A673 (cell line): ENCODE results near the gene TIMM23B. TPM values are rescaled to one million over a fixed set of nuclear protein-coding genes. Genes with fewer than 3 reads are reported as not detected.
"Not testable (repeated sequence)": the region's sequence is repeated elsewhere in the genome, so short reads cannot be mapped to it uniquely, and the experiment has no call there.

Source experiments
- BruUV-seq: library from RNA; stranded (reverse); fragments of 400-500 nt; replicated peaks from 2 replicates; lab custom pipeline; 2021; lab: Mats Ljungman, UMichigan
- CTCF ChIA-PET: fragments of 300-600 bp; sonication (Branson Sonifier 250); formaldehyde crosslinking; loops from one replicate; lab custom pipeline; 2022; ENCODE audit warnings: antibody characterized with exemption; lab: Charles Lee
- POLR2A ChIA-PET: fragments of 300-600 bp; sonication (Branson Sonifier 250); formaldehyde crosslinking; loops from one replicate; lab custom pipeline; 2022; ENCODE audit warnings: antibody characterized with exemption; ENCODE audit not compliant: low non-redundant PET; lab: Charles Lee
- DNase-seq: peaks from one replicate; pipeline ENCODE4 v3.0.0-alpha.2; 2015; ENCODE audit warnings: low spot score
- H3K27ac ChIP-seq: fragments of 200-600 bp; sonication (generic); 2 replicates; pipeline ENCODE4 v1.5.1; 2016; ENCODE audit warnings: mixed run types, low read depth, mild to moderate bottlenecking, mixed read lengths, antibody characterized with exemption, low read length; ENCODE audit not compliant: poor library complexity, severe bottlenecking
- H3K27me3 ChIP-seq: fragments of 200-600 bp; sonication (generic); replicated peaks from 2 replicates; pipeline ENCODE4 v1.6.1; 2017; ENCODE audit warnings: mixed run types, low read depth, mild to moderate bottlenecking, mixed read lengths, antibody characterized with exemption, low read length; ENCODE audit not compliant: insufficient read depth, poor library complexity
- H3K36me3 ChIP-seq: fragments of 200-600 bp; sonication (generic); 2 replicates; pipeline ENCODE4 v1.6.1; 2016; ENCODE audit warnings: mixed run types, mild to moderate bottlenecking, mixed read lengths, antibody characterized with exemption, low read length; ENCODE audit not compliant: insufficient read depth, poor library complexity, severe bottlenecking
- H3K4me1 ChIP-seq: fragments of 200-600 bp; sonication (generic); 2 replicates; pipeline ENCODE4 v1.6.1; 2017; ENCODE audit warnings: mixed run types, mild to moderate bottlenecking, mixed read lengths, antibody characterized with exemption, low read length; ENCODE audit not compliant: insufficient read depth, poor library complexity, severe bottlenecking
- H3K4me3 ChIP-seq: fragments of 200-600 bp; sonication (generic); 2 replicates; pipeline ENCODE4 v1.5.1; 2016; ENCODE audit warnings: low read depth, mixed run types, mild to moderate bottlenecking, mixed read lengths, low read length; ENCODE audit not compliant: poor library complexity, severe bottlenecking
- H3K9me3 ChIP-seq: fragments of 200-600 bp; sonication (generic); 2 replicates; pipeline ENCODE4 v1.6.1; 2016; ENCODE audit warnings: mixed run types, low read depth, mild to moderate bottlenecking, mixed read lengths, antibody characterized with exemption, low read length; ENCODE audit not compliant: poor library complexity, severe bottlenecking
- intact Hi-C: fragments of 100-400 bp; cut with micrococcal nuclease; formaldehyde crosslinking; loops from one replicate; pipeline ENCODE4 v1.10.0; 2022; ENCODE audit not compliant: unreplicated experiment
- total RNA-seq: library from RNA; stranded (reverse); gene quantifications from 2 replicates; pipeline ENCODE4 v1.2.3, GENCODE V29; 2021

Gene TIMM23B
- total RNA-seq, 1 experiment from 2014 or later, result 20.6 TPM

GRCh38 chr10:49916451-49916850 is 25.4 kb upstream of the TIMM23B start:
- POLR2A ChIA-PET, H3K9me3 ChIP-seq, CTCF ChIA-PET, intact Hi-C loops, H3K27ac ChIP-seq, H3K36me3 ChIP-seq, BruUV-seq, H3K27me3 ChIP-seq, DNase-seq, H3K4me3 ChIP-seq: not testable (repeated sequence)
- peaks cover 14% of the 10 kb centered on the region for H3K4me1 ChIP-seq

GRCh38 chr10:49917927-49918326 is 23.9 kb upstream of the TIMM23B start:
- Histone ChIP-seq H3K4me1 (peaks cover 14% of the 10 kb centered on the region), H3K27ac (peak overlapping the region; percentile 37)
- H3K27me3 ChIP-seq, BruUV-seq, CTCF ChIA-PET, H3K9me3 ChIP-seq, DNase-seq, intact Hi-C loops, H3K4me3 ChIP-seq, H3K36me3 ChIP-seq, POLR2A ChIA-PET: not testable (repeated sequence)

- peaks cover 14% of the 10 kb centered on the region for H3K4me1 ChIP-seq
- intact Hi-C loops, H3K4me3 ChIP-seq, H3K27me3 ChIP-seq, CTCF ChIA-PET, H3K9me3 ChIP-seq, POLR2A ChIA-PET, BruUV-seq, DNase-seq, H3K36me3 ChIP-seq, H3K27ac ChIP-seq: not testable (repeated sequence)
These were observed 19.8 kb upstream of the TIMM23B start for GRCh38 chr10:49922041-49922440.

DNA sequence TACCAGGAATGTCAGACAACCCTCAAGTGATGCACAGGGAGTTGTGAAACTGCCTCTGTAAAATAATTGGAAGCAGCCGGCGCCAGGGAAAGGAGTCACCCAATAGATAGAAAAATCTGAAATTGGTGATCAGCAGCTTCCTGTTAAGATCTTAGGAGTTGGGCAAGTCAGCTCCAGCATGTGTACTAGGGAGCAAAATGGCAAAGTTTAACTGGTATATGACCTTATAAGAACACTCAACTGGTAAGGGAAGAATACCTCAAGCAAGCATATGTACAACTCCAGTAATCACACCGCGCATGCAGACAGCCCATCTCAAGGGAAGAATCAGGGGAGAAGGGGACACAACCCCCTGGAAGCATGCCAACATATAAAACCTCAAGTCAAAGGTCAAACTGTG is 18.3 kb upstream of the TIMM23B start:
- BruUV-seq, H3K9me3 ChIP-seq, POLR2A ChIA-PET, DNase-seq, H3K36me3 ChIP-seq, intact Hi-C loops, H3K4me1 ChIP-seq, H3K27ac ChIP-seq, CTCF ChIA-PET, H3K27me3 ChIP-seq, H3K4me3 ChIP-seq: not testable (repeated sequence)

- H3K4me3 ChIP-seq, H3K27ac ChIP-seq, BruUV-seq, POLR2A ChIA-PET, CTCF ChIA-PET, DNase-seq, H3K9me3 ChIP-seq, H3K4me1 ChIP-seq, intact Hi-C loops, H3K36me3 ChIP-seq, H3K27me3 ChIP-seq: not testable (repeated sequence)
These were observed 10.6 kb upstream of the TIMM23B start for GRCh38 chr10:49931276-49931675.

DNA sequence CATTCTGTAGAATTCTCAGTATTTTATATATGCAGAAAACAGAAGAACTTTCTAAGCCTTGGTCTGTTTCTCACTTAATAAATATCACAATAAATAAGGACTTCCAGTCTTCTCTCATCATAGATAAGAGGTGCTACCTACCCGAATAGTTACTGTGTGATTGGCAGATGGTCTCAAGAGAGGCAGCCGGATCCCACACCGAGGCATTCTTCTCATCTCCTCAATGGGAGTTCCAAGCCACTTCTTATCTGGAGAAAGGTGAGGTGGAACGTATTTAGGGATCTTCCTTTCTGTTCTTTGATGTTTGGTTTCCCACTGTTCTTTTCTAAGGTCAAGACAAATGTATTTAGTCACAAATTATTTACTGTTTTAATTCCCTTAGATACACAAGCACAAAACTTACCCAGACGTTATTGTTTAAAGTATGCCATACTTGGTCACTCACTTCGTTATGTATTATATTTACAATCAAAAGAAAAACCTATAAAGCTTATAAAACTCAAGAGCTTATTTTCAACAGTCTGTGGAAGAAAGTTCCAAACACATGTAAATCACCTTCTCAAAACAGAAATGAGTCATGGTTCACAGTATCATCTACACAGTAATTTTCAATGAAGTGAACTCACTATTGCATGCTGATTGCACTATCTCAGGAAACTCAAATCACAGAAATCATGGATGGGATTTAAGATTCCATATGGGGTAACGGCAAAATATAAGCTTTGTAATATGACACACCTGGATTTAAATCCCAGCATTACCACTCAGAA is 9.7 kb upstream of the TIMM23B start:
- H3K36me3 ChIP-seq, H3K27me3 ChIP-seq, H3K9me3 ChIP-seq, intact Hi-C loops, POLR2A ChIA-PET, CTCF ChIA-PET, H3K4me1 ChIP-seq, H3K4me3 ChIP-seq, DNase-seq, BruUV-seq, H3K27ac ChIP-seq: not testable (repeated sequence)

GRCh38 chr10:49942339-49942705 is 469 bp downstream of the TIMM23B start:
- Histone ChIP-seq H3K4me3 (peak overlapping the region; percentile 82), H3K27ac (peak overlapping the region; percentile 82)
- DNase-seq, H3K27me3 ChIP-seq, H3K36me3 ChIP-seq, CTCF ChIA-PET, intact Hi-C loops, H3K4me1 ChIP-seq, H3K9me3 ChIP-seq, POLR2A ChIA-PET: not testable (repeated sequence)
- BruUV-seq, result TSS peak; percentile 71

DNA sequence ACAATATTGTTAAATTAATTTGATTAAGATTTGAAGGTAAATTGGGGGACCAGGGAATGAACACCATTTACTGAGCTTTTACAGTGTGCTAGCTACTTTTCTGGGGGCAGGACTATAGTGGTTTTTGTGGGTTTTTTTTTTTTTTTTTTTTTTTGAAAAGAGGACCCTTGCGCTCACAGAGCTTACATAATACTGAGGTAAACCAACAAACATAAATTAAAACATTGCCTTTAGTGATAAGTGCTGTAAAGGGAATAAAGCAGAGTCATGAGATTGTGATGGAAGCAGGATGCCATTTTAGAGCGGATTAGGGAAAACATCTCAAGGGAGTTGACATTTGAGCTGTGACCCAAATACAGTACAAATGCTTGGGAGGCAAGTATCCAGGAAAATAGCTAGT is 1.8 kb downstream of the TIMM23B start:
- H3K9me3 ChIP-seq, H3K4me3 ChIP-seq, H3K36me3 ChIP-seq, H3K27ac ChIP-seq, DNase-seq, CTCF ChIA-PET, BruUV-seq, H3K27me3 ChIP-seq, intact Hi-C loops, POLR2A ChIA-PET, H3K4me1 ChIP-seq: not testable (repeated sequence)
